Adrenal gland (tissue), 5 donors: Measurements from ENCODE around the gene SIDT1.

Experiments
- CTCF ChIP-seq, 6 experiments: fragments of 450-650 bp in 4 of 6; fragments of 200-600 bp in 2 of 6; sonication (generic) in 1 of 6; IDR thresholded peaks; 1 replicate in 5 of 6; 2 replicates in 1 of 6; pipeline versions ENCODE4 v1.5.1 to v1.8.0; 2016 to 2021; ENCODE audit warnings: antibody characterized with exemption in 6 of 6, mild to moderate bottlenecking in 2 of 6, moderate library complexity in 1 of 6
- POLR2A ChIP-seq, 2 donors: fragments of 450-650 bp; IDR thresholded peaks; one replicate each; pipeline ENCODE4 v1.6.1; 2017; ENCODE audit warnings: antibody characterized with exemption in 2 of 2, mild to moderate bottlenecking in 2 of 2, moderate library complexity in 1 of 2
- donor health status: DM: no; HTN: no; CAD: no.

GRCh38 chr3:113623811-113624210 lies 91.5 kb downstream of the SIDT1 start:
- no peak for TF ChIP-seq CTCF (IDR thresholded peaks at IDR 0.05)
- TF ChIP-seq POLR2A (IDR thresholded peaks at IDR 0.05) = no peak
